HepG2 (cell line): ENCODE data around the gene PGS1. TPM values are rescaled to one million over a fixed set of nuclear protein-coding genes. Genes with fewer than 3 reads are reported as not detected.

Source experiments
- ATAC-seq: fragments of 200-7000 bp; cut with Tn5 transposase; 3 replicates; pipeline ENCODE4 v1.9.1; 2020; ENCODE audit warnings: mild to moderate bottlenecking, moderate library complexity
- BruUV-seq: library from RNA; stranded (reverse); fragments of 400-500 nt; replicated peaks from 2 replicates; lab custom pipeline; 2021; lab: Mats Ljungman, UMichigan
- CTCF ChIA-PET: fragments of 300-600 bp; formaldehyde crosslinking; extraction: SDS; loops from one replicate; lab custom pipeline; 2021; ENCODE audit warnings: low total read pairs, inconsistent platforms, low intra/inter-chr PET ratio; lab: Yijun Ruan, JAX
- POLR2A ChIA-PET: fragments of 350-600 bp; sonication (Branson Sonifier 250); formaldehyde crosslinking; loops from one replicate; lab custom pipeline; 2020; ENCODE audit warnings: antibody characterized with exemption, inconsistent platforms; lab: Yijun Ruan, JAX
- DNase-seq: peaks from one replicate; pipeline ENCODE4 v3.0.0-alpha.2; 2015; ENCODE audit warnings: low spot score
- FAIRE-seq: peaks from 3 replicates; lab custom pipeline; 2011; peaks lifted over from hg19 to GRCh38; lab: Jason Lieb, UNC
- H2AFZ ChIP-seq: one replicate; pipeline ENCODE4 v1.6.1; 2011; ENCODE audit warnings: low read length, inconsistent platforms
- H3K27ac ChIP-seq: fragments of 300-600 bp; 3 replicates; pipeline ENCODE4 v1.8.0; 2011; ENCODE audit warnings: mixed run types, mild to moderate bottlenecking, mixed read lengths, low read length, inconsistent platforms; ENCODE audit not compliant: insufficient read depth; ENCODE audit errors: extremely low read length
- H3K27me3 ChIP-seq, 2 experiments: fragments of 200-600 bp in 1 of 2; 2 replicates in 1 of 2; 3 replicates in 1 of 2; pipeline versions ENCODE4 v1.6.0 to v1.8.0; 2011; ENCODE audit warnings: low read length in 2 of 2, mild to moderate bottlenecking in 2 of 2, moderate library complexity in 2 of 2, inconsistent platforms in 1 of 2; ENCODE audit not compliant: insufficient read depth in 2 of 2, control insufficient read depth in 1 of 2
- H3K36me3 ChIP-seq, 2 experiments: fragments of 200-600 bp in 1 of 2; replicated peaks in 1 of 2; 2 replicates in 1 of 2; 3 replicates in 1 of 2; pipeline versions ENCODE4 v1.5.1 to v1.8.0; 2011; ENCODE audit warnings: low read length in 2 of 2, inconsistent platforms in 1 of 2; ENCODE audit not compliant: insufficient read depth in 2 of 2, control insufficient read depth in 1 of 2
- H3K4me1 ChIP-seq: 2 replicates; pipeline ENCODE4 v1.5.1; 2012; ENCODE audit warnings: low read length, inconsistent platforms; ENCODE audit not compliant: insufficient read depth
- H3K4me2 ChIP-seq: 2 replicates; pipeline ENCODE4 v1.6.0; 2011; ENCODE audit warnings: low read depth, low read length, inconsistent platforms
- H3K4me3 ChIP-seq, 3 experiments: fragments of 200-600 bp in 1 of 3; sonication (generic), shearing (Covaris generic) in 1 of 3; replicated peaks in 1 of 3; 2 replicates each; pipeline ENCODE4 v1.5.1; 2011 to 2016; ENCODE audit warnings: low read length in 3 of 3, inconsistent platforms in 2 of 3, low read depth in 2 of 3, mild to moderate bottlenecking in 2 of 3, control low read depth in 1 of 3, mixed read lengths in 1 of 3; ENCODE audit not compliant: insufficient read depth in 1 of 3
- H3K79me2 ChIP-seq: one replicate; pipeline ENCODE4 v1.6.1; 2011; ENCODE audit warnings: low read length, inconsistent platforms; ENCODE audit not compliant: insufficient read depth
- H3K9ac ChIP-seq: 2 replicates; pipeline ENCODE4 v1.6.0; 2011; ENCODE audit warnings: mild to moderate bottlenecking, low read depth, low read length, inconsistent platforms; ENCODE audit not compliant: insufficient read depth
- H3K9me3 ChIP-seq: 2 replicates; pipeline ENCODE4 v1.5.1; 2012; ENCODE audit warnings: mild to moderate bottlenecking, low read length
- H4K20me1 ChIP-seq: 2 replicates; pipeline ENCODE4 v1.6.0; 2011; ENCODE audit warnings: inconsistent platforms, mild to moderate bottlenecking, low read length, moderate library complexity; ENCODE audit not compliant: insufficient read depth
- NR2C2 ChIP-seq: sonication (generic); formaldehyde crosslinking; IDR thresholded peaks from 2 replicates; pipeline ENCODE4 v1.4.0; 2020; ENCODE audit warnings: missing genetic modification reagents, mild to moderate bottlenecking, moderate library complexity, borderline replicate concordance
- STAT6 ChIP-seq: sonication (generic); formaldehyde crosslinking; IDR thresholded peaks from 2 replicates; pipeline ENCODE4 v1.4.0; 2020; ENCODE audit warnings: missing genetic modification reagents, mild to moderate bottlenecking, borderline replicate concordance
- ZNF331 ChIP-seq: sonication (generic); formaldehyde crosslinking; IDR thresholded peaks from 2 replicates; pipeline ENCODE4 v1.4.0; 2020; ENCODE audit warnings: missing genetic modification reagents
- ZNF549 ChIP-seq: sonication (generic); formaldehyde crosslinking; IDR thresholded peaks from 2 replicates; pipeline ENCODE4 v1.5.0; 2020; ENCODE audit warnings: missing genetic modification reagents
- WGBS: methylation state at CpG from one replicate; pipeline ENCODE4 v1.1.6; 2017; ENCODE audit warnings: low lambda C conversion rate; 5-methylcytosine and 5-hydroxymethylcytosine counted together
- in situ Hi-C: cut with HindIII; loops from 2 replicates; pipeline ENCODE4 v1.10.0; 2017; ENCODE audit warnings: low pct_unique_long_range_greater_than_20kb; ENCODE audit not compliant: extremely low pct_ligation_motif_present
- intact Hi-C: fragments of 100-400 bp; cut with micrococcal nuclease; formaldehyde crosslinking; loops from one replicate; pipeline ENCODE4 v1.10.0; 2022; ENCODE audit not compliant: unreplicated experiment
- polyA plus RNA-seq, 8 experiments: library from polyadenylated mRNA; depleted of rRNA in 3 of 8; stranded (reverse) in 7 of 8; unstranded in 1 of 8; fragments of >200 nt; fragmentation: Illumina TruSeq in 4 of 8; extraction: Trizol in 4 of 8; gene quantifications; 2 replicates each; pipeline versions ENCODE4 v1.2.1 to v1.2.3, GENCODE V29; 2011 to 2016; ENCODE audit warnings: low read depth in 4 of 8, missing spikeins in 1 of 8, mixed read lengths in 1 of 8; ENCODE audit not compliant: insufficient read depth in 1 of 8
- total RNA-seq, 5 experiments: library from RNA; depleted of rRNA; stranded (reverse); fragments of >200 nt; fragmentation: Illumina TruSeq; extraction: Trizol; gene quantifications; 2 replicates each; pipeline ENCODE4 v1.2.3, GENCODE V29; 2016; ENCODE audit warnings: low read depth in 1 of 5
- TF ChIP-seq, protein P1 (sequence below): sonication (generic); formaldehyde crosslinking; IDR thresholded peaks from 2 replicates; pipeline ENCODE4 v1.4.0; 2020; ENCODE audit warnings: mild to moderate bottlenecking, missing genetic modification reagents

The PGS1 gene
- total and polyA plus RNA-seq, 2 of the 13 experiments (the other 11 are each of a cell fraction or from before 2014, with no cell fraction given), result 25.9 to 31.5 TPM

DNA sequence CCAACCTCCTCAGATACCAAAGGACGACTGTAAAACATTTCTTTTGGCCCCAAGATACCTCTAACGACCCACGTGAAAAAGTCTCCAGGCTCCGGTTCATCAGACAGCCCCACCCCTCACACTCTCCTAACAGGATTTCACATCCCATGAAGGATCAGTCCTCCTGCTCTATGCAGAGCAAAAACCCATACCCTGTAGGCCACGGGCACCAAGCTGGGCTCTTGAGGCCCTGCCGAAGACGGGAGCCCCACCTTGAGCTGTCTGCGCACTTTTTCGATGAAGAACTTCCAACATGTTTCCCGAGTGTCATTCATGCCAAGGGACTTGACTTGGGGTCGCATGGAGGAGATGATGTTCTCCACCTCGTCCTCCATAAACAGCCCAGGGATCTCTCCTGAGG lies 89.9 kb downstream of the PGS1 start (continued):
- no peak for TF ChIP-seq STAT6
- TF ChIP-seq, protein P1, sequence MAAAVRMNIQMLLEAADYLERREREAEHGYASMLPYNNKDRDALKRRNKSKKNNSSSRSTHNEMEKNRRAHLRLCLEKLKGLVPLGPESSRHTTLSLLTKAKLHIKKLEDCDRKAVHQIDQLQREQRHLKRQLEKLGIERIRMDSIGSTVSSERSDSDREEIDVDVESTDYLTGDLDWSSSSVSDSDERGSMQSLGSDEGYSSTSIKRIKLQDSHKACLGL (CRISPR knock-in tag), result no peak
- no peak for TF ChIP-seq ZNF549 (CRISPR knock-in tag)

DNA sequence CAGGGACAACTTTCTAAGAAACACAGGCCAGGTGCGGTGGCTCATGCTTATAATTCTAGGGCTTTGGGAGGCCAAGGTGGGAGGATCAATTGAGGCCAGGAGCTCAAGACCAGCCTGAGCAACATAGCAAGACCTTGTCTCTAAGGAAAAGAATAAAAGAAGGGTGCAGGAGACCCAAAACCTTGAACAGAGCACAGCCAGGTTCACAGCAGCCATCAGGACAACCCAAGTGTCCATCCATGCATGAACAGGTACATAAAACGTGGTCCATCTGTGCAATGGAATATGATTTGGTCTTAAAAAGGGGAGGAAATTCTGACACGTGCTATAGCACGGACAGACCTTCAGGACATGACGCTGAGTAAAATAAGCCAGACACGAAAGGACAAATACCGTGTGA lies 91.0 kb downstream of the PGS1 start:
- TF ChIP-seq ZNF331 (CRISPR knock-in tag) (peak; percentile 98), NR2C2 (CRISPR knock-in tag) (no peak)
- TF ChIP-seq, all 625 proteins: peak for 1
- H3K36me3 ChIP-seq, result no peaks in the 10 kb centered on the region
- WGBS, result 65% methylated on average over 7 of the region's 7 CpGs
- ATAC-seq (no peak), DNase-seq (no peak), FAIRE-seq (no peak)
- H3K4me1 ChIP-seq, result peaks cover 11% of the 10 kb centered on the region
- ChIA-PET CTCF (no interaction called here), POLR2A (no interaction called here)
- intact Hi-C loops (no loop called here), in situ Hi-C loops (no loop called here)
- no peak overlapping the region for H2AFZ ChIP-seq
- no peaks in the 10 kb centered on the region for H3K79me2 ChIP-seq
- peaks cover 1 to 16% of the 10 kb centered on the region in 2 experiments; a peak in 4 of 5 replicates for H3K27me3 ChIP-seq
- no peak overlapping the region for H3K9ac ChIP-seq
- BruUV-seq, result no TSS peak
- H3K9me3 ChIP-seq, result no peaks in the 10 kb centered on the region
- no peak overlapping the region for H3K4me3 ChIP-seq
- no peak overlapping the region for H3K27ac ChIP-seq
- no peak overlapping the region for H3K4me2 ChIP-seq
- H4K20me1 ChIP-seq, result no peaks in the 10 kb centered on the region
